ENCODE results near the gene DUSP16.
"Not testable (repeated sequence)": the region's sequence is repeated elsewhere in the genome, so short reads cannot be mapped to it uniquely, and the experiment has no call there.

DUSP16 gene

GRCh38 chr12:12565971-12566370 lies 3.3 kb upstream of the DUSP16 start:
- H3K9me3 Mint-ChIP-seq; H3K4me3 Mint-ChIP-seq; H3K4me1 Mint-ChIP-seq (ENCODE audit: low read depth in 2 of 2); H3K27ac Mint-ChIP-seq; ATAC-seq (replicated peaks); DNase-seq; H3K27me3 Mint-ChIP-seq: not testable (repeated sequence)
- H3K36me3 Mint-ChIP-seq (ENCODE audit: insufficient read depth) = peaks cover 23% of the 10 kb centered on the region

- DNase-seq (no peak), ATAC-seq (replicated peaks) (no peak)
- Mint-ChIP-seq H3K9me3 (no peaks in the 10 kb centered on the region), H3K36me3 (ENCODE audit: insufficient read depth) (peaks cover 26% of the 10 kb centered on the region), H3K27me3 (no peaks in the 10 kb centered on the region), H3K4me1 (ENCODE audit: low read depth in 2 of 2) (peaks cover 7 to 16% of the 10 kb centered on the region in 2 donors), H3K4me3 (no peak overlapping the region), H3K27ac (no peak overlapping the region)
These were observed 2.2 kb upstream of the DUSP16 start for GRCh38 chr12:12564911-12565310.

- peak overlapping the region; percentile 95 to 98 for H3K27ac Mint-ChIP-seq
- no peaks in the 10 kb centered on the region for H3K9me3 Mint-ChIP-seq
- H3K36me3 Mint-ChIP-seq (ENCODE audit: insufficient read depth) = peaks cover 28% of the 10 kb centered on the region
- peak overlapping the region; percentile 86 to 92 for H3K4me3 Mint-ChIP-seq
- peaks cover 15 to 24% of the 10 kb centered on the region in 2 donors for H3K4me1 Mint-ChIP-seq (ENCODE audit: low read depth in 2 of 2)
- no peak for ATAC-seq (replicated peaks)
- peak in 1 of 3 experiments; percentile 6 for DNase-seq
- H3K27me3 Mint-ChIP-seq = no peaks in the 10 kb centered on the region
These were observed 746 bp upstream of the DUSP16 start for GRCh38 chr12:12563290-12563928.

GRCh38 chr12:12562016-12562483 lies 613 bp downstream of the DUSP16 start:
- Mint-ChIP-seq H3K9me3 (no peaks in the 10 kb centered on the region), H3K27me3 (no peaks in the 10 kb centered on the region), H3K4me1 (ENCODE audit: low read depth in 2 of 2) (peaks cover 23 to 29% of the 10 kb centered on the region in 2 donors), H3K36me3 (ENCODE audit: insufficient read depth) (peaks cover 30% of the 10 kb centered on the region), H3K27ac (peak overlapping the region; percentile 95 to 98), H3K4me3 (peak overlapping the region; percentile 86 to 92)
- DNase-seq = peak in 2 of 3 experiments; percentile 33 to 35
- ATAC-seq (replicated peaks) = peak; percentile 4

- H3K9me3 Mint-ChIP-seq = no peaks in the 10 kb centered on the region
- peak overlapping the region; percentile 82 to 92 for H3K4me3 Mint-ChIP-seq
- ATAC-seq (replicated peaks) (peak; percentile 25), DNase-seq (peak; percentile 28 to 50 (median 38))
- H3K27ac Mint-ChIP-seq = peak overlapping the region; percentile 95 to 98
- H3K4me1 Mint-ChIP-seq (ENCODE audit: low read depth in 2 of 2) = peaks cover 25 to 29% of the 10 kb centered on the region in 2 donors
- no peaks in the 10 kb centered on the region for H3K27me3 Mint-ChIP-seq
- H3K36me3 Mint-ChIP-seq (ENCODE audit: insufficient read depth) = peaks cover 30% of the 10 kb centered on the region
These were observed 1.2 kb downstream of the DUSP16 start for GRCh38 chr12:12561371-12562015.

- Mint-ChIP-seq H3K9me3 (no peaks in the 10 kb centered on the region), H3K4me3 (peak overlapping the region; percentile 80 to 82), H3K27me3 (no peaks in the 10 kb centered on the region), H3K27ac (peak overlapping the region; percentile 89 to 95), H3K4me1 (ENCODE audit: low read depth in 2 of 2) (peaks cover 25 to 29% of the 10 kb centered on the region in 2 donors), H3K36me3 (ENCODE audit: insufficient read depth) (peaks cover 30% of the 10 kb centered on the region)
- DNase-seq (peak; percentile 49 to 53 (median 50)), ATAC-seq (replicated peaks) (peak; percentile 63)
These were observed 1.9 kb downstream of the DUSP16 start for GRCh38 chr12:12560587-12561370.

GRCh38 chr12:12559719-12560296 lies 2.9 kb downstream of the DUSP16 start:
- peak overlapping the region; percentile 48 to 82 for H3K4me3 Mint-ChIP-seq
- H3K27me3 Mint-ChIP-seq = no peaks in the 10 kb centered on the region
- peak overlapping the region; percentile 61 to 95 for H3K27ac Mint-ChIP-seq
- H3K9me3 Mint-ChIP-seq = no peaks in the 10 kb centered on the region
- ATAC-seq (replicated peaks) (no peak), DNase-seq (no peak)
- peaks cover 27 to 32% of the 10 kb centered on the region in 2 donors for H3K4me1 Mint-ChIP-seq (ENCODE audit: low read depth in 2 of 2)
- peaks cover 26% of the 10 kb centered on the region for H3K36me3 Mint-ChIP-seq (ENCODE audit: insufficient read depth)

- H3K9me3 Mint-ChIP-seq = no peaks in the 10 kb centered on the region
These were observed 4.4 kb downstream of the DUSP16 start for GRCh38 chr12:12558291-12558690.

GRCh38 chr12:12557733-12558132 lies 4.9 kb downstream of the DUSP16 start:
- Mint-ChIP-seq H3K36me3 (ENCODE audit: insufficient read depth) (peaks cover 21% of the 10 kb centered on the region), H3K4me1 (ENCODE audit: low read depth in 2 of 2) (peaks cover 28 to 31% of the 10 kb centered on the region in 2 donors), H3K4me3 (peak overlapping the region in 1 of 2 donors; percentile 27), H3K9me3 (no peaks in the 10 kb centered on the region), H3K27me3 (no peaks in the 10 kb centered on the region), H3K27ac (no peak overlapping the region)
- no peak for DNase-seq
- ATAC-seq (replicated peaks) = no peak

More at GRCh38 chr12:12558291-12558690, 4.4 kb downstream of the DUSP16 start:
- Mint-ChIP-seq H3K4me3 (peak overlapping the region in 1 of 2 donors; percentile 27), H3K27me3 (no peaks in the 10 kb centered on the region), H3K4me1 (ENCODE audit: low read depth in 2 of 2) (peaks cover 28 to 34% of the 10 kb centered on the region in 2 donors), H3K27ac (no peak overlapping the region), H3K36me3 (ENCODE audit: insufficient read depth) (peaks cover 26% of the 10 kb centered on the region)
- ATAC-seq (replicated peaks) (no peak), DNase-seq (no peak)

- Mint-ChIP-seq H3K9me3 (no peaks in the 10 kb centered on the region), H3K27me3 (no peaks in the 10 kb centered on the region), H3K27ac (no peak overlapping the region), H3K4me1 (ENCODE audit: low read depth in 2 of 2) (peaks cover 24 to 28% of the 10 kb centered on the region in 2 donors), H3K4me3 (no peak overlapping the region), H3K36me3 (ENCODE audit: insufficient read depth) (peaks cover 6% of the 10 kb centered on the region)
- no peak for ATAC-seq (replicated peaks)
- no peak for DNase-seq
These were observed 7.0 kb downstream of the DUSP16 start for GRCh38 chr12:12555656-12556055.

- DNase-seq = no peak
- no peak for ATAC-seq (replicated peaks)
- Mint-ChIP-seq H3K9me3 (no peaks in the 10 kb centered on the region), H3K36me3 (ENCODE audit: insufficient read depth) (peaks cover 4% of the 10 kb centered on the region), H3K4me3 (no peak overlapping the region), H3K27ac (no peak overlapping the region), H3K4me1 (ENCODE audit: low read depth in 2 of 2) (peaks cover 11 to 16% of the 10 kb centered on the region in 2 donors), H3K27me3 (no peaks in the 10 kb centered on the region)
These were observed 9.4 kb downstream of the DUSP16 start for GRCh38 chr12:12553208-12553785.

- Mint-ChIP-seq H3K4me1 (ENCODE audit: low read depth in 2 of 2) (peaks cover 5 to 6% of the 10 kb centered on the region in 2 donors), H3K36me3 (ENCODE audit: insufficient read depth) (peaks cover 3% of the 10 kb centered on the region), H3K9me3 (no peaks in the 10 kb centered on the region), H3K27ac (peak overlapping the region in 1 of 2 donors; percentile 55), H3K27me3 (no peaks in the 10 kb centered on the region), H3K4me3 (no peak overlapping the region)
- ATAC-seq (replicated peaks) = no peak
- no peak for DNase-seq
These were observed 11.5 kb downstream of the DUSP16 start for GRCh38 chr12:12551115-12551514.

- no peak for DNase-seq
- no peak for ATAC-seq (replicated peaks)
- H3K4me3 Mint-ChIP-seq = no peak overlapping the region
- H3K27me3 Mint-ChIP-seq = no peaks in the 10 kb centered on the region
- H3K27ac Mint-ChIP-seq = no peak overlapping the region
- no peaks in the 10 kb centered on the region for H3K9me3 Mint-ChIP-seq
- peaks cover 5 to 6% of the 10 kb centered on the region in 2 donors for H3K4me1 Mint-ChIP-seq (ENCODE audit: low read depth in 2 of 2)
- H3K36me3 Mint-ChIP-seq (ENCODE audit: insufficient read depth) = peaks cover 3% of the 10 kb centered on the region
These were observed 12.4 kb downstream of the DUSP16 start for GRCh38 chr12:12550277-12550676.

Data from effector memory CD8-positive, alpha-beta T cell (primary cell).